Kidney epithelial cell (primary cell): Measurements from ENCODE around the gene SP5. TPM values are rescaled to one million over a fixed set of nuclear protein-coding genes. Genes with fewer than 3 reads are reported as not detected.

ENCODE experiments used
- DNase-seq: peaks from one replicate; pipeline ENCODE4 v3.0.0-alpha.2; 2010; ENCODE audit warnings: low read depth
- H3K27me3 ChIP-seq: 2 replicates; pipeline ENCODE4 v1.6.0; 2011; ENCODE audit warnings: low read length; ENCODE audit not compliant: control insufficient read depth, insufficient read depth
- H3K36me3 ChIP-seq: 2 replicates; pipeline ENCODE4 v1.5.1; 2011; ENCODE audit warnings: low read length; ENCODE audit not compliant: control insufficient read depth, insufficient read depth
- H3K4me3 ChIP-seq: 2 replicates; pipeline ENCODE4 v1.5.1; 2011; ENCODE audit warnings: low read depth, mild to moderate bottlenecking, control low read depth, low read length
- total RNA-seq: library from RNA; depleted of rRNA; stranded (reverse); fragments of >200 nt; gene quantifications from 2 replicates; pipeline ENCODE4 v1.2.3, GENCODE V29; 2015
- TF ChIP-seq, protein P1 (sequence below): IDR thresholded peaks from 2 replicates; pipeline ENCODE4 v1.5.1; 2011; ENCODE audit warnings: mild to moderate bottlenecking, moderate library complexity, low read length, control low read depth, inconsistent platforms; ENCODE audit not compliant: insufficient read depth, poor library complexity, severe bottlenecking

SP5 gene
- total RNA-seq, 1 donor from 2014 or later: not detected

DNA sequence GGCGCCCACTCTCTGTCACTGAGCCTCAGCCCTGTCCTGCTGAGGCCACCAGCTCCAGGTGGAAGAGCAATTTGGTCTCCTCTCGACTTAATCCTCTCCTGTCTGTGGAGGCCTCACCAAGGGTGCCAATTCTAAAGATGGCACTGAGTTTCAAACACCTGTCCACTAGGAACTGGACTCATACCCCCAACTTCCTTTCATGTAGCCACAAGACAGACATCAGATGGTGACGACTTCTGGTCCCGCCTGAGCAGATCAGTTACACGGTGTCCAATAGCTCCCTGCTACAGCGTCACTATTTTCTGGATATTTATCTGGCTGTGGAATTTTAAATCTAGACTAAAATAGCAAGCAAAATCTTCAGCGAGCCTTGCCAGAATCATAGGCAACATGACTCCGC, 24.5 kb upstream of the SP5 start:
- no peak for DNase-seq
- Histone ChIP-seq H3K27me3 (no peaks in the 10 kb centered on the region), H3K4me3 (no peak overlapping the region), H3K36me3 (no peaks in the 10 kb centered on the region)
- TF ChIP-seq, protein P1, sequence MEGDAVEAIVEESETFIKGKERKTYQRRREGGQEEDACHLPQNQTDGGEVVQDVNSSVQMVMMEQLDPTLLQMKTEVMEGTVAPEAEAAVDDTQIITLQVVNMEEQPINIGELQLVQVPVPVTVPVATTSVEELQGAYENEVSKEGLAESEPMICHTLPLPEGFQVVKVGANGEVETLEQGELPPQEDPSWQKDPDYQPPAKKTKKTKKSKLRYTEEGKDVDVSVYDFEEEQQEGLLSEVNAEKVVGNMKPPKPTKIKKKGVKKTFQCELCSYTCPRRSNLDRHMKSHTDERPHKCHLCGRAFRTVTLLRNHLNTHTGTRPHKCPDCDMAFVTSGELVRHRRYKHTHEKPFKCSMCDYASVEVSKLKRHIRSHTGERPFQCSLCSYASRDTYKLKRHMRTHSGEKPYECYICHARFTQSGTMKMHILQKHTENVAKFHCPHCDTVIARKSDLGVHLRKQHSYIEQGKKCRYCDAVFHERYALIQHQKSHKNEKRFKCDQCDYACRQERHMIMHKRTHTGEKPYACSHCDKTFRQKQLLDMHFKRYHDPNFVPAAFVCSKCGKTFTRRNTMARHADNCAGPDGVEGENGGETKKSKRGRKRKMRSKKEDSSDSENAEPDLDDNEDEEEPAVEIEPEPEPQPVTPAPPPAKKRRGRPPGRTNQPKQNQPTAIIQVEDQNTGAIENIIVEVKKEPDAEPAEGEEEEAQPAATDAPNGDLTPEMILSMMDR: no peak

DNA sequence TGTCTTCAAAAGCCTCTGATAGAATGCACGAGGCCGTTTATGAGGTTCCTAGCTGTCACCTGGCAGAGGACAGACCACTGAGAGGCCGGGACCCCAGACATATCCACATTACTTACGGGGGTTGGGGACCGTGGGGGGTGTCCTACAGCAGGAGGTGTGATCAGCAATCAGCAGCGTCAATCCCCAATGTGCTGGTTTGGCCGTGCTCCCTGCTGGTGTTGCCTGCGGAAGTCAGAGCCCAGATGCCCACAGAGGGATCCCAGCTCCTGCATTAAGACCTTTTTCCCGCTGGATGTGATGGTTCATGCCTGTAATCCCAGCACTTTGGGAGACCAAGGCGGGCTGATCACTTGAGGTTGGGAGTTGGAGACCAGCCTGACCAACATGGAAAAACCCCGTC, 20.8 kb upstream of the SP5 start:
- H3K27me3 ChIP-seq: no peaks in the 10 kb centered on the region
- H3K4me3 ChIP-seq: no peak overlapping the region
- TF ChIP-seq, protein P1: no peak
- H3K36me3 ChIP-seq: no peaks in the 10 kb centered on the region
- DNase-seq: no peak

DNA sequence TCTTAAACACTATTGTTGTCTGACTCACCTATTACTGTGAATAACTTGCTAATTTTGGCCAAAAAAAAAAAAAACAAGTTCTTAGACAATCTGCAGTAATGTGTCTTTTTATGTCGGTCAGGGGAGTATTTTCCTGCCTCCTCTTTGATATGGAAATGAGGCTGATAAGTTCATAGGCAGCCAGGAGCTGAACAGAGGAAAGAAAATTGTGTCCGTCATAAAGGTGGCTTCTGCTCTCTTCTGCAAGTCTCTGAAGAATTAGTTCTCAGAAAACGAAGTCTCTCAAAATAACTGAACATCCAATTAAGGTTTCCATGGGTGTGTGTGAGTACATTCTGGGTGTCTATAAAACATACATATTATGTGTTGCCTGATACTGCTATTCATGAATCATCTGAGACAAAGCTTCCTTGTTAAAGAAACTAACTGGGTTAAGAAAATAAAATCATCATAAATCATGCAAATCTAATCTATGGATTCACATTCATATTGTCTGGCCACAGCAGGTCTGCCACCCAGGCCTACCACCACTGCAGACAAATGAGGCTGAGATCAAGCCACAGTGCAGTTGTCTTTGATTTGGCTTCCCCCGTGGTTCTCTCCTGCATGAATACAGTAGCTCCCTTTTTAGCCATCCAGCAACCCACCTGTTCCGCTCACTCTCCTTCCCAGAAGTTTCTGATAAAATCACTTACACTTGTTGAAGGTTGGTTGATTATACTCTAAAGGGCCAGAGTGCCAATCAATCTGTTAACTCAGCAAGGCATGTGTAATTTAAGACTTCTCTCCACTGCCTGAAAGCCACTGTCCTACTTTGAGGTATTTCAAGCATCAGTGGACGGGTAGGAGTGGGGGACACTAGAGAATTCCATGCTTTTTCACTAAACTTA, 19.4 kb upstream of the SP5 start:
- TF ChIP-seq, protein P1: no peak
- DNase-seq: no peak
- Histone ChIP-seq H3K27me3 (no peaks in the 10 kb centered on the region), H3K36me3 (no peaks in the 10 kb centered on the region), H3K4me3 (no peak overlapping the region)

DNA sequence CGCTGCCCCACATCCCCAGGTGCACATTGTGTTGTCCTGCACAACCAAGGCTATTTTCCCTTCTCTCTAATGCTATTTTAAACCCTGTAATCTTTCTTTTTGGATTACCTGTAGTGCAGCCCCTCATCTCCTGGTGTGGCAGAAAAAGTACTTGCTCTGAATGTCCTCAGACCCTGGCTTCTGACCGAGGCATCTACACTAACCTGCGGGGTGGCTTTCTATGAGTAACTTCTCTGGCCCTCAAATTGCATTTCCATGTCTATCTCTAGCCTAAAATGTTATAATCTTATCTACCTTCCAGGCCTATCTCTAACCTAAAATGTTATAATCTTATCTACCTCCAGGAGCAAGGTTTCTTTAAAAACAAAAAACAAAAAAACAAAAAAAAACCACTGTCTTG, 18.2 kb upstream of the SP5 start:
- TF ChIP-seq, protein P1: no peak
- H3K4me3 ChIP-seq: no peak overlapping the region
- no peaks in the 10 kb centered on the region for H3K27me3 ChIP-seq
- H3K36me3 ChIP-seq: no peaks in the 10 kb centered on the region
- DNase-seq: no peak

DNA sequence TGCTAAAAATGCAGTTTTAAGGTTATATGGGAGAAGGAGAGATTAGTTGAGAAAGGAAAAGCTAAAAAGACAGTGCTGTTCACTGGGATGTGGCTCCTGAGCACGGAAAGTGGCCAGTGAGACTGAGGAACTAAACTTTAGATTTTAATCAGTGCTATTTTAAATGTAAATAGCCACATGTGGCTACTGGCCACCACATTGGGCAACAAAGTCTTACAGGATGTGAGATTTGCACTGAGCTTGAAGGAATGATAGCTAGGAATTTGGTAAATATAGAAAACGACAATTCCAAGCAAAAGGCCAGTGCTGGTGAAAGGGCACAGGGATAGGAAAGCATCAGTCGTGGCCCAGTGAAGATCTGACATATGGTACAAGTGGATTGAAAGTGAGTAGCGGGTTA, 14.1 kb upstream of the SP5 start:
- no peak for DNase-seq
- peaks cover 2% of the 10 kb centered on the region for H3K27me3 ChIP-seq
- no peak overlapping the region for H3K4me3 ChIP-seq
- no peaks in the 10 kb centered on the region for H3K36me3 ChIP-seq
- TF ChIP-seq, protein P1: no peak
